Fibroblast of the aortic adventitia (primary cell): ENCODE measurements around the gene SRD5A3. TPM values are rescaled to one million over a fixed set of nuclear protein-coding genes. Genes with fewer than 3 reads are reported as not detected.
"Not testable (repeated sequence)": the region's sequence is repeated elsewhere in the genome, so short reads cannot be mapped to it uniquely, and the experiment has no call there.

Source experiments
- DNase-seq: peaks from one replicate; pipeline ENCODE4 v3.0.0-alpha.2; 2010; ENCODE audit warnings: low read depth
- H3K4me3 ChIP-seq: 2 replicates; pipeline ENCODE4 v1.5.1; 2011; ENCODE audit warnings: low read depth, mild to moderate bottlenecking, control low read depth, low read length, moderate library complexity
- CTCF ChIP-seq: IDR thresholded peaks from 2 replicates; pipeline ENCODE4 v1.5.1; 2011; ENCODE audit warnings: mild to moderate bottlenecking, low read length, control low read depth, inconsistent platforms; ENCODE audit not compliant: insufficient read depth
- total RNA-seq: library from RNA; depleted of rRNA; stranded (reverse); fragments of >200 nt; gene quantifications from 2 replicates; pipeline ENCODE4 v1.2.3, GENCODE V29; 2012; ENCODE audit warnings: low replicate concordance

The SRD5A3 gene
- total RNA-seq, 1 donor: 22.2 TPM

GRCh38 chr4:55352726-55353125 is 6.7 kb downstream of the SRD5A3 start:
- no peak for DNase-seq
- no peak for TF ChIP-seq CTCF
- H3K4me3 ChIP-seq: no peak overlapping the region

GRCh38 chr4:55353228-55353747 is 7.2 kb downstream of the SRD5A3 start:
- DNase-seq, H3K4me3 ChIP-seq: not testable (repeated sequence)

DNA sequence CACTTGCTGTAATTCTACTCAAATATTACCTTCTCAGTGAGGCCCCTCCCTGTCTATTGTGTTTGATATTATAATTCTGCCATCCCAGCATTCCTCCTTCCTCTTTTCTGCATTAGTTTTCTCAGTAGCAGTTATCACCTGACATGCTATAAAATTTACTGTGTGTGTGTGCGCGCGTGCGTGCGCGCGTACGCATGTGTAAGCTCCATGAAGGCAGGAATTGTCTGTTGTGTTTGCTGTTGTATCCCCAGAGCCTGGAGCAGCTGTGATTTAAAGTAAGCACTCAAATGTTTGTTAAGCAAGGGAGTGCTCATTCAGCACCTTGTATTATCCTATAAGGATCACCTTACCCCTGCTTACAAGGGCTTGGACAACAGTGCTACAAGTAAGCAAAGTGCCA is 8.6 kb downstream of the SRD5A3 start:
- H3K4me3 ChIP-seq: no peak overlapping the region
- no peak for DNase-seq
- TF ChIP-seq CTCF: no peak

- TF ChIP-seq CTCF: no peak
- no peak overlapping the region for H3K4me3 ChIP-seq
- no peak for DNase-seq
These were observed 9.5 kb downstream of the SRD5A3 start for GRCh38 chr4:55355555-55355954.

DNA sequence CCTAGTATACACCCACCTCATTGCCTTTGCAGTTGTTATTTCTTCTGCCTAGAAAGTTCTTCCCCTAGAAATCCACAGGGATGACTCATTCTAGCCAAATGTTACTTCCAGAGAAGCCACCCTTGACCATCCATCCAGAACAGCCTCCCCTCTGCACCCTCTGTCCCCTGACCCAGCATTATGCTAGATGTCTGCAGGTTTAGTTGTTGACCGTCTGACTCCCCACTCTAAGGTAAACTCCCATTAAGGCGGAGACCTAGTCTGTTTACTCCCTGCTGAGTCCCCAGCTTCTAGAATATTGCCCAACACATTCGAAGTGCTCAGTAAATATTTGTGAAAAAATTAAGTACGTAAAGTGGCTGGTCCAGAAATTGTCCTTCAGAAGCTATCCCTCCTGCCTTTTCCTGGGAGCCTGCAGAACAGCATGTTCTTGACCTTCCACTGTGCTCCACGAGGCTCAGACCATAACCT is 11.0 kb downstream of the SRD5A3 start:
- H3K4me3 ChIP-seq: no peak overlapping the region
- peak; percentile 27 for DNase-seq
- TF ChIP-seq CTCF: no peak

DNA sequence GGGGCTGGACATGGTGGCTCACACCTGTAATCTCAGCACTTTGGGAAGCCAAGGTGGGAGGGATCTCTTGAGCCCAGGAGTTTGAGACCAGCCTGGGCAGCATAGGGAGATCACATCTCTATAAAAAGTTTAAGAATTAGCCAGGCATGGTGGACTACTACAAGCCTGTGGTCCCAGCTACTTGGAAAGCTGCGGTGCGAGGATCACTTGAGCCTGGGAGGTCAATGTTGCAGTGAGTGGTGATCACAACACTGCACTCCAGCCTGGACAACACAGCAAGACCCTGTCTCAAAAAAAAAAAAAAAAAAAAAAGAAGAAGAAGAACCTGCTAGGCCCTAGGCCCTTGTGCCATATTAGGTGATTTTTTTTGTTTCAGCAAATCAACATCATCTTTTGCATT is 12.2 kb downstream of the SRD5A3 start:
- DNase-seq: no peak
- H3K4me3 ChIP-seq: no peak overlapping the region
- no peak for TF ChIP-seq CTCF

DNA sequence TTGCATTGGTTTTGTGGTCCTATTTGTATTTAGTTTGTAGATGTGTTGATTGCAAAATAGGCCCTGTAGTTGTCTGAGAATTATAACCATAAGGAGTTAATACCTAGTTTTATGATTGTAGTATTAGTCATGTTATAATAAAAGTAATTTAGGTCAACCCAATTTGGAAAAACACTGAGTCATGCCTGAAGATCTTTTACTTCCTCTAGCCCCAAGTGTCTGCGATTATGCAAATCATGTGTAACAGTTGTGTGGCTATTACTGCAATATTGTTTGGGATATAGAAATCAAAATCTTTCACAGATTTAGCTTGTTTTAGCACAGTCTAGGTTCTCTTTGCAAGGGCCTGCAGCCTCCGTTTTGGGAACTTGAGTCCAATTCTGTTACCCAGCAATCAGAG is 12.6 kb downstream of the SRD5A3 start:
- peak; percentile 83 for DNase-seq
- no peak for TF ChIP-seq CTCF
- no peak overlapping the region for H3K4me3 ChIP-seq
